Measurements from ENCODE around the gene APH1A.

The APH1A gene

GRCh38 chr1:150288822-150289221, 20.0 kb upstream of the APH1A start:
- no peaks in the 10 kb centered on the region for H3K9me3 ChIP-seq (replicated peaks; ENCODE audit: insufficient read depth, low read length)
- no peak overlapping the region for H3K4me3 ChIP-seq (ENCODE audit: low read length)
- no peak overlapping the region for H3K27ac ChIP-seq (ENCODE audit: low read length)

GRCh38 chr1:150288382-150288781, 19.6 kb upstream of the APH1A start:
- no peaks in the 10 kb centered on the region for H3K79me2 ChIP-seq (ENCODE audit: low read length)
- no peaks in the 10 kb centered on the region for H3F3A ChIP-seq (ENCODE audit: insufficient read depth, low read length)

More at GRCh38 chr1:150288822-150289221, 20.0 kb upstream of the APH1A start:
- H3K4me1 ChIP-seq (ENCODE audit: low read length) = peaks cover 5% of the 10 kb centered on the region; the same call in 1 of the 2 replicates
- no peaks in the 10 kb centered on the region for H3K36me3 ChIP-seq (replicated peaks; ENCODE audit: insufficient read depth, low read length)
- TF ChIP-seq EZH2phosphoT487 (IDR thresholded peaks at IDR 0.05; ENCODE audit: low read length) (no peak), EZH2 (optimal IDR thresholded peaks at IDR 0.05; ENCODE audit: low read depth, low read length) (no peak)
- TF ChIP-seq, protein P1, sequence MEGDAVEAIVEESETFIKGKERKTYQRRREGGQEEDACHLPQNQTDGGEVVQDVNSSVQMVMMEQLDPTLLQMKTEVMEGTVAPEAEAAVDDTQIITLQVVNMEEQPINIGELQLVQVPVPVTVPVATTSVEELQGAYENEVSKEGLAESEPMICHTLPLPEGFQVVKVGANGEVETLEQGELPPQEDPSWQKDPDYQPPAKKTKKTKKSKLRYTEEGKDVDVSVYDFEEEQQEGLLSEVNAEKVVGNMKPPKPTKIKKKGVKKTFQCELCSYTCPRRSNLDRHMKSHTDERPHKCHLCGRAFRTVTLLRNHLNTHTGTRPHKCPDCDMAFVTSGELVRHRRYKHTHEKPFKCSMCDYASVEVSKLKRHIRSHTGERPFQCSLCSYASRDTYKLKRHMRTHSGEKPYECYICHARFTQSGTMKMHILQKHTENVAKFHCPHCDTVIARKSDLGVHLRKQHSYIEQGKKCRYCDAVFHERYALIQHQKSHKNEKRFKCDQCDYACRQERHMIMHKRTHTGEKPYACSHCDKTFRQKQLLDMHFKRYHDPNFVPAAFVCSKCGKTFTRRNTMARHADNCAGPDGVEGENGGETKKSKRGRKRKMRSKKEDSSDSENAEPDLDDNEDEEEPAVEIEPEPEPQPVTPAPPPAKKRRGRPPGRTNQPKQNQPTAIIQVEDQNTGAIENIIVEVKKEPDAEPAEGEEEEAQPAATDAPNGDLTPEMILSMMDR (IDR thresholded peaks at IDR 0.05; ENCODE audit: low read length) = no peak
- H3K9ac ChIP-seq (ENCODE audit: low read length) = no peak overlapping the region
- H3K27me3 ChIP-seq (replicated peaks; ENCODE audit: insufficient read depth, low read length) = no peaks in the 10 kb centered on the region
- no peak for DNase-seq
- no peaks in the 10 kb centered on the region for H4K20me1 ChIP-seq (ENCODE audit: insufficient read depth, low read length)
- no peak overlapping the region for H3K4me2 ChIP-seq (ENCODE audit: low read depth, low read length)
- no peaks in the 10 kb centered on the region for H3F3A ChIP-seq (ENCODE audit: insufficient read depth, low read length)
- H2AFZ ChIP-seq (ENCODE audit: low read length) = no peak overlapping the region
- peaks cover 1% of the 10 kb centered on the region; the same call in 1 of the 2 replicates for H3K79me2 ChIP-seq (ENCODE audit: low read length)
- no peaks in the 10 kb centered on the region for H3K9me2 ChIP-seq (replicated peaks; ENCODE audit: insufficient read depth, low read length)

GRCh38 chr1:150283260-150283659, 14.4 kb upstream of the APH1A start:
- H3K4me1 ChIP-seq (ENCODE audit: low read length) = no peaks in the 10 kb centered on the region

More at GRCh38 chr1:150288382-150288781, 19.6 kb upstream of the APH1A start:
- no peak for DNase-seq
- Histone ChIP-seq H3K4me3 (ENCODE audit: low read length) (no peak overlapping the region), H3K4me1 (ENCODE audit: low read length) (peaks cover 4% of the 10 kb centered on the region; the same call in 1 of the 2 replicates), H4K20me1 (ENCODE audit: insufficient read depth, low read length) (no peaks in the 10 kb centered on the region), H3K9me3 (replicated peaks; ENCODE audit: insufficient read depth, low read length) (no peaks in the 10 kb centered on the region), H3K9me2 (replicated peaks; ENCODE audit: insufficient read depth, low read length) (no peaks in the 10 kb centered on the region), H3K36me3 (replicated peaks; ENCODE audit: insufficient read depth, low read length) (no peaks in the 10 kb centered on the region), H3K27ac (ENCODE audit: low read length) (no peak overlapping the region), H3K9ac (ENCODE audit: low read length) (no peak overlapping the region), H2AFZ (ENCODE audit: low read length) (no peak overlapping the region), H3K4me2 (ENCODE audit: low read depth, low read length) (no peak overlapping the region), H3K27me3 (replicated peaks; ENCODE audit: insufficient read depth, low read length) (no peaks in the 10 kb centered on the region)
- TF ChIP-seq EZH2 (optimal IDR thresholded peaks at IDR 0.05; ENCODE audit: low read depth, low read length) (no peak), EZH2phosphoT487 (IDR thresholded peaks at IDR 0.05; ENCODE audit: low read length) (no peak)
- TF ChIP-seq, protein P1 (IDR thresholded peaks at IDR 0.05; ENCODE audit: low read length) = no peak

More at GRCh38 chr1:150283260-150283659, 14.4 kb upstream of the APH1A start:
- no peak for DNase-seq
- no peaks in the 10 kb centered on the region for H3K79me2 ChIP-seq (ENCODE audit: low read length)
- H3K27ac ChIP-seq (ENCODE audit: low read length) = no peak overlapping the region
- TF ChIP-seq, protein P1 (IDR thresholded peaks at IDR 0.05; ENCODE audit: low read length) = no peak
- no peak for TF ChIP-seq EZH2phosphoT487 (IDR thresholded peaks at IDR 0.05; ENCODE audit: low read length)
- no peak for TF ChIP-seq EZH2 (optimal IDR thresholded peaks at IDR 0.05; ENCODE audit: low read depth, low read length)
- no peak overlapping the region for H2AFZ ChIP-seq (ENCODE audit: low read length)
- H3K36me3 ChIP-seq (replicated peaks; ENCODE audit: insufficient read depth, low read length) = no peaks in the 10 kb centered on the region
- H3K9me3 ChIP-seq (replicated peaks; ENCODE audit: insufficient read depth, low read length) = no peaks in the 10 kb centered on the region
- H4K20me1 ChIP-seq (ENCODE audit: insufficient read depth, low read length) = no peaks in the 10 kb centered on the region
- no peaks in the 10 kb centered on the region for H3K9me2 ChIP-seq (replicated peaks; ENCODE audit: insufficient read depth, low read length)
- H3K27me3 ChIP-seq (replicated peaks; ENCODE audit: insufficient read depth, low read length) = no peaks in the 10 kb centered on the region
- H3K9ac ChIP-seq (ENCODE audit: low read length) = no peak overlapping the region
- H3K4me3 ChIP-seq (ENCODE audit: low read length) = no peak overlapping the region
- H3K4me2 ChIP-seq (ENCODE audit: low read depth, low read length) = no peak overlapping the region
- H3F3A ChIP-seq (ENCODE audit: insufficient read depth, low read length) = no peaks in the 10 kb centered on the region
